Kidney glomerular epithelial cell (primary cell): ENCODE measurements around the gene SHD.
A peak's percentile ranks its signal among the peaks of the same experiment; 100 is the strongest.
"Not testable (repeated sequence)": the region's sequence is repeated elsewhere in the genome, so short reads cannot be mapped to it uniquely, and the experiment has no call there.

Source experiments
- DNase-seq: peaks from one replicate; lab custom pipeline; 2025; lab: John Stamatoyannopoulos, UW

SHD gene

GRCh38 chr19:4278419-4279266 is at the start of gene SHD:
SHD (plus strand) TSS chr19:4279266; CDS start chr19:4280064, 798 bp downstream.
- no peak for DNase-seq

- DNase-seq, result not testable (repeated sequence)
Measured at GRCh38 chr19:4230237-4230636, 48.8 kb upstream of the SHD start.

- not testable (repeated sequence) for DNase-seq
Measured at GRCh38 chr19:4231521-4231920, 47.5 kb upstream of the SHD start.

- DNase-seq, result not testable (repeated sequence)
Measured at GRCh38 chr19:4232139-4232538, 46.9 kb upstream of the SHD start.

- no peak for DNase-seq
Measured at GRCh38 chr19:4232614-4233281, 46.3 kb upstream of the SHD start.

GRCh38 chr19:4233282-4233853 is 45.7 kb upstream of the SHD start:
- peak; percentile 11 for DNase-seq

- no peak for DNase-seq
Measured at GRCh38 chr19:4234142-4234861, 44.8 kb upstream of the SHD start.

GRCh38 chr19:4234862-4235201 is 44.2 kb upstream of the SHD start:
- no peak for DNase-seq

- not testable (repeated sequence) for DNase-seq
Measured at GRCh38 chr19:4237510-4237909, 41.6 kb upstream of the SHD start.

- no peak for DNase-seq
Measured at GRCh38 chr19:4238831-4239230, 40.2 kb upstream of the SHD start.

GRCh38 chr19:4241824-4242430 is 37.1 kb upstream of the SHD start:
- DNase-seq, result no peak

- not testable (repeated sequence) for DNase-seq
Measured at GRCh38 chr19:4245938-4246337, 33.1 kb upstream of the SHD start.

- DNase-seq, result peak; percentile 99
Measured at GRCh38 chr19:4246767-4247593, 32.1 kb upstream of the SHD start, which contains the start of gene YJU2. YJU2 (plus strand) TSS chr19:4247080; CDS start chr19:4247147, 67 bp downstream.

GRCh38 chr19:4256563-4256962 is 22.5 kb upstream of the SHD start:
- no peak for DNase-seq

GRCh38 chr19:4257025-4257424 is 22.0 kb upstream of the SHD start:
- no peak for DNase-seq

GRCh38 chr19:4258181-4258580 is 20.9 kb upstream of the SHD start:
- no peak for DNase-seq

- no peak for DNase-seq
Measured at GRCh38 chr19:4260613-4261191, 18.4 kb upstream of the SHD start.

GRCh38 chr19:4264812-4265211 is 14.3 kb upstream of the SHD start:
- DNase-seq, result no peak

- DNase-seq, result no peak
Measured at GRCh38 chr19:4266253-4267000, 12.6 kb upstream of the SHD start.
